Suprapubic skin (tissue), 4 donors: ENCODE results near the gene IGF2R.

Experiments
- EP300 ChIP-seq: sonication (generic); formaldehyde crosslinking; IDR thresholded peaks from one replicate; pipeline ENCODE4 v1.6.1; 2017; ENCODE audit warnings: antibody characterized with exemption
- POLR2A ChIP-seq, 2 donors: fragments of 450-650 bp; IDR thresholded peaks; one replicate each; pipeline ENCODE4 v1.6.1; 2017; ENCODE audit warnings: antibody characterized with exemption in 2 of 2, mild to moderate bottlenecking in 2 of 2, moderate library complexity in 2 of 2
- POLR2AphosphoS5 ChIP-seq, 3 donors: sonication (generic); formaldehyde crosslinking; IDR thresholded peaks; one replicate each; pipeline ENCODE4 v1.6.1; 2017; ENCODE audit warnings: antibody characterized with exemption in 3 of 3
- TF ChIP-seq, protein P1 (sequence below), 2 donors: fragments of 200-600 bp in 1 of 2; fragments of 450-650 bp in 1 of 2; sonication (generic) in 1 of 2; IDR thresholded peaks; one replicate each; pipeline ENCODE4 v1.5.1; 2016 to 2019; ENCODE audit warnings: antibody characterized with exemption in 2 of 2, mild to moderate bottlenecking in 1 of 2, moderate library complexity in 1 of 2

GRCh38 chr6:160080097-160080496 lies 111.2 kb downstream of the IGF2R start:
- TF ChIP-seq EP300 (no peak), POLR2A (IDR thresholded peaks at IDR 0.05) (no peak), POLR2AphosphoS5 (IDR thresholded peaks at IDR 0.05) (no peak)
- TF ChIP-seq, protein P1, sequence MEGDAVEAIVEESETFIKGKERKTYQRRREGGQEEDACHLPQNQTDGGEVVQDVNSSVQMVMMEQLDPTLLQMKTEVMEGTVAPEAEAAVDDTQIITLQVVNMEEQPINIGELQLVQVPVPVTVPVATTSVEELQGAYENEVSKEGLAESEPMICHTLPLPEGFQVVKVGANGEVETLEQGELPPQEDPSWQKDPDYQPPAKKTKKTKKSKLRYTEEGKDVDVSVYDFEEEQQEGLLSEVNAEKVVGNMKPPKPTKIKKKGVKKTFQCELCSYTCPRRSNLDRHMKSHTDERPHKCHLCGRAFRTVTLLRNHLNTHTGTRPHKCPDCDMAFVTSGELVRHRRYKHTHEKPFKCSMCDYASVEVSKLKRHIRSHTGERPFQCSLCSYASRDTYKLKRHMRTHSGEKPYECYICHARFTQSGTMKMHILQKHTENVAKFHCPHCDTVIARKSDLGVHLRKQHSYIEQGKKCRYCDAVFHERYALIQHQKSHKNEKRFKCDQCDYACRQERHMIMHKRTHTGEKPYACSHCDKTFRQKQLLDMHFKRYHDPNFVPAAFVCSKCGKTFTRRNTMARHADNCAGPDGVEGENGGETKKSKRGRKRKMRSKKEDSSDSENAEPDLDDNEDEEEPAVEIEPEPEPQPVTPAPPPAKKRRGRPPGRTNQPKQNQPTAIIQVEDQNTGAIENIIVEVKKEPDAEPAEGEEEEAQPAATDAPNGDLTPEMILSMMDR (IDR thresholded peaks at IDR 0.05) = no peak
